ENCODE data around the gene MRPL36.
"Not testable (repeated sequence)": the region's sequence is repeated elsewhere in the genome, so short reads cannot be mapped to it uniquely, and the experiment has no call there.

The MRPL36 gene

GRCh38 chr5:1795506-1795905, 4.1 kb downstream of the MRPL36 start:
- no peak for DNase-seq

GRCh38 chr5:1794901-1795290, 4.7 kb downstream of the MRPL36 start:
- DNase-seq, result no peak

GRCh38 chr5:1793966-1794900, 5.4 kb downstream of the MRPL36 start:
- no peak for DNase-seq

- DNase-seq, result no peak
Observed at GRCh38 chr5:1793301-1793740, 6.3 kb downstream of the MRPL36 start.

- DNase-seq, result peak; percentile 63
Observed at GRCh38 chr5:1792842-1793266, 6.8 kb downstream of the MRPL36 start.

GRCh38 chr5:1791176-1791575, 8.5 kb downstream of the MRPL36 start:
- DNase-seq, result no peak

GRCh38 chr5:1789834-1790471, 9.7 kb downstream of the MRPL36 start:
- no peak for DNase-seq

GRCh38 chr5:1789438-1789833, 10.2 kb downstream of the MRPL36 start:
- DNase-seq, result not testable (repeated sequence)

- DNase-seq, result no peak
Observed at GRCh38 chr5:1788828-1789227, 10.8 kb downstream of the MRPL36 start.

- DNase-seq, result no peak
Observed at GRCh38 chr5:1788200-1788599, 11.4 kb downstream of the MRPL36 start.

- DNase-seq, result no peak
Observed at GRCh38 chr5:1787472-1788047, 12.1 kb downstream of the MRPL36 start.

GRCh38 chr5:1786621-1787471, 12.8 kb downstream of the MRPL36 start:
- DNase-seq, result no peak

- DNase-seq, result no peak
Observed at GRCh38 chr5:1785984-1786383, 13.7 kb downstream of the MRPL36 start.

GRCh38 chr5:1785062-1785461, 14.6 kb downstream of the MRPL36 start:
- DNase-seq, result no peak

- DNase-seq, result no peak
Observed at GRCh38 chr5:1784197-1785050, 15.2 kb downstream of the MRPL36 start.

- DNase-seq, result no peak
Observed at GRCh38 chr5:1783216-1783554, 16.5 kb downstream of the MRPL36 start.

GRCh38 chr5:1782385-1783215, 17.0 kb downstream of the MRPL36 start:
- no peak for DNase-seq

- no peak for DNase-seq
Observed at GRCh38 chr5:1781726-1782384, 17.8 kb downstream of the MRPL36 start.

GRCh38 chr5:1781107-1781506, 18.5 kb downstream of the MRPL36 start:
- DNase-seq, result no peak

GRCh38 chr5:1780614-1780930, 19.1 kb downstream of the MRPL36 start:
- no peak for DNase-seq
